Lung (tissue), 12 donors: ENCODE measurements around the gene WWTR1. TPM values are rescaled to one million over a fixed set of nuclear protein-coding genes. Genes with fewer than 3 reads are reported as not detected.

Experiments used
- ATAC-seq: fragments of 200-7000 bp; cut with Tn5 transposase; one replicate; pipeline ENCODE4 v1.9.1; 2020; ENCODE audit warnings: moderate number of reproducible peaks; ENCODE audit not compliant: insufficient read depth, low FRiP score
- DNase-seq, 3 donors: peaks; one replicate each; pipeline ENCODE4 v3.0.0-alpha.2; 2013 to 2017
- H3K27ac ChIP-seq, 2 donors: one replicate each; pipeline ENCODE4 v1.5.1; 2013; ENCODE audit warnings: mild to moderate bottlenecking in 2 of 2, moderate library complexity in 2 of 2, control low read depth in 1 of 2, inconsistent platforms in 1 of 2, low read depth in 1 of 2, low read length in 1 of 2
- H3K27me3 ChIP-seq, 3 donors: one replicate each; pipeline ENCODE4 v1.5.1; 2013; ENCODE audit warnings: low read length in 2 of 3; ENCODE audit not compliant: control insufficient read depth in 3 of 3, insufficient read depth in 3 of 3
- H3K36me3 ChIP-seq, 4 donors: one replicate each; pipeline ENCODE4 v1.5.1; 2013; ENCODE audit warnings: low read length in 4 of 4, mild to moderate bottlenecking in 1 of 4, moderate library complexity in 1 of 4; ENCODE audit not compliant: control insufficient read depth in 4 of 4, insufficient read depth in 4 of 4
- H3K4me1 ChIP-seq, 5 donors: one replicate each; pipeline ENCODE4 v1.5.1; 2013; ENCODE audit warnings: low read length in 5 of 5, mild to moderate bottlenecking in 2 of 5, moderate library complexity in 1 of 5; ENCODE audit not compliant: control insufficient read depth in 5 of 5, insufficient read depth in 5 of 5
- H3K4me3 ChIP-seq: one replicate; pipeline ENCODE4 v1.5.1; 2013; ENCODE audit warnings: mild to moderate bottlenecking, control low read depth, moderate library complexity
- H3K9ac ChIP-seq, 2 donors: one replicate each; pipeline ENCODE4 v1.5.1; 2013; ENCODE audit warnings: low read length in 2 of 2, control low read depth in 1 of 2; ENCODE audit not compliant: insufficient read depth in 1 of 2
- H3K9me3 ChIP-seq, 4 donors: one replicate each; pipeline ENCODE4 v1.5.1; 2013; ENCODE audit warnings: low read length in 3 of 4, mild to moderate bottlenecking in 1 of 4, moderate library complexity in 1 of 4; ENCODE audit not compliant: control insufficient read depth in 4 of 4, insufficient read depth in 3 of 4
- WGBS, 2 donors: extraction: QIAGEN DNeasy Blood & Tissue Kit; methylation state at CpG; one replicate each; pipeline ENCODE4 v1.1.7; 2013; 5-methylcytosine and 5-hydroxymethylcytosine counted together
- polyA plus RNA-seq, 2 donors: library from polyadenylated mRNA; stranded (reverse); fragments of 200-250 nt; gene quantifications; one replicate each; pipeline ENCODE4 v1.2.1, GENCODE V29; 2013
- total RNA-seq, 2 donors: library from RNA; depleted of rRNA in 1 of 2; stranded (reverse); fragments of >200 nt in 1 of 2; gene quantifications; one replicate each; pipeline ENCODE4 v1.2.1, GENCODE V29; 2014 to 2021
- TF ChIP-seq, protein P1 (sequence below): IDR thresholded peaks from 2 replicates; pipeline ENCODE4 v1.5.1; 2012; ENCODE audit warnings: mild to moderate bottlenecking; ENCODE audit errors: control extremely low read depth, extremely low read depth
- donor health status: control.
- donor health status: control.
- donor health status: Bipolar disorder and iron deficiency.
- donor health status: healthy.
- donor health status: DM: yes; HTN: yes; CAD: no.

WWTR1 gene
- total and polyA plus RNA-seq, 4 donors = 29.3 to 186 (median 63.4) TPM

- ATAC-seq = no peak
- no peaks in the 10 kb centered on the region for H3K27me3 ChIP-seq
- peaks cover 4 to 26% (median 14%) of the 10 kb centered on the region in 5 donors for H3K4me1 ChIP-seq
- peaks cover 0 to 2% (median 0%) of the 10 kb centered on the region in 4 donors for H3K9me3 ChIP-seq
- peaks cover 1 to 17% (median 6%) of the 10 kb centered on the region in 4 donors for H3K36me3 ChIP-seq
- H3K27ac ChIP-seq = no peak overlapping the region
- DNase-seq = no peak
- 76 to 82% methylated on average over 3 of the region's 3 CpGs for WGBS, 2 donors
- TF ChIP-seq, protein P1, sequence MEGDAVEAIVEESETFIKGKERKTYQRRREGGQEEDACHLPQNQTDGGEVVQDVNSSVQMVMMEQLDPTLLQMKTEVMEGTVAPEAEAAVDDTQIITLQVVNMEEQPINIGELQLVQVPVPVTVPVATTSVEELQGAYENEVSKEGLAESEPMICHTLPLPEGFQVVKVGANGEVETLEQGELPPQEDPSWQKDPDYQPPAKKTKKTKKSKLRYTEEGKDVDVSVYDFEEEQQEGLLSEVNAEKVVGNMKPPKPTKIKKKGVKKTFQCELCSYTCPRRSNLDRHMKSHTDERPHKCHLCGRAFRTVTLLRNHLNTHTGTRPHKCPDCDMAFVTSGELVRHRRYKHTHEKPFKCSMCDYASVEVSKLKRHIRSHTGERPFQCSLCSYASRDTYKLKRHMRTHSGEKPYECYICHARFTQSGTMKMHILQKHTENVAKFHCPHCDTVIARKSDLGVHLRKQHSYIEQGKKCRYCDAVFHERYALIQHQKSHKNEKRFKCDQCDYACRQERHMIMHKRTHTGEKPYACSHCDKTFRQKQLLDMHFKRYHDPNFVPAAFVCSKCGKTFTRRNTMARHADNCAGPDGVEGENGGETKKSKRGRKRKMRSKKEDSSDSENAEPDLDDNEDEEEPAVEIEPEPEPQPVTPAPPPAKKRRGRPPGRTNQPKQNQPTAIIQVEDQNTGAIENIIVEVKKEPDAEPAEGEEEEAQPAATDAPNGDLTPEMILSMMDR = no peak
- H3K9ac ChIP-seq = no peak overlapping the region
- H3K4me3 ChIP-seq = no peak overlapping the region
These were observed 13.9 kb downstream of the WWTR1 start for GRCh38 chr3:149643963-149644362.

- Histone ChIP-seq H3K9ac (no peak overlapping the region), H3K36me3 (peaks cover under 1 to 14% (median 4%) of the 10 kb centered on the region in 4 donors), H3K9me3 (peaks cover 0 to 2% (median 0%) of the 10 kb centered on the region in 4 donors), H3K27ac (no peak overlapping the region), H3K4me3 (no peak overlapping the region), H3K4me1 (peaks cover 4 to 30% (median 14%) of the 10 kb centered on the region in 5 donors), H3K27me3 (no peaks in the 10 kb centered on the region)
- DNase-seq (no peak), ATAC-seq (no peak)
- 67 to 86% methylated on average over 4 of the region's 4 CpGs for WGBS, 2 donors
- TF ChIP-seq, protein P1 = no peak
These were observed 14.4 kb downstream of the WWTR1 start for GRCh38 chr3:149643482-149643798.

- H3K9ac ChIP-seq = no peak overlapping the region
- peaks cover 0 to 2% (median under 1%) of the 10 kb centered on the region in 4 donors for H3K36me3 ChIP-seq
- TF ChIP-seq, protein P1 = no peak
- H3K4me1 ChIP-seq = peaks cover 4 to 33% (median 14%) of the 10 kb centered on the region in 5 donors
- peak in 2 of 3 donors; percentile 50 to 57 for DNase-seq
- WGBS, 2 donors = 54 to 71% methylated on average over 7 of the region's 7 CpGs
- no peaks in the 10 kb centered on the region for H3K27me3 ChIP-seq
- H3K27ac ChIP-seq = no peak overlapping the region
- ATAC-seq = peak; percentile 24
- no peak overlapping the region for H3K4me3 ChIP-seq
- H3K9me3 ChIP-seq = no peaks in the 10 kb centered on the region
These were observed 16.7 kb downstream of the WWTR1 start for GRCh38 chr3:149640976-149641728.
